Caco-2 (cell line): ENCODE results near the gene MLANA. TPM values are rescaled to one million over a fixed set of nuclear protein-coding genes. Genes with fewer than 3 reads are reported as not detected.

Experiments
- BruUV-seq: library from RNA; stranded (reverse); fragments of 400-500 nt; replicated peaks from 2 replicates; lab custom pipeline; 2021; lab: Mats Ljungman, UMichigan
- CTCF ChIA-PET: fragments of 300-600 bp; sonication (Branson Sonifier 250); formaldehyde crosslinking; loops from one replicate; lab custom pipeline; 2022; ENCODE audit warnings: antibody characterized with exemption; lab: Charles Lee
- POLR2A ChIA-PET: fragments of 300-600 bp; sonication (Branson Sonifier 250); formaldehyde crosslinking; loops from one replicate; lab custom pipeline; 2022; ENCODE audit warnings: antibody characterized with exemption; lab: Charles Lee
- DNase-seq, 2 experiments: peaks; one replicate each; pipeline versions ENCODE4 v3.0.0 to v3.0.0-alpha.2; 2020 to 2022
- H3K27me3 ChIP-seq: replicated peaks from 2 replicates; pipeline ENCODE4 v1.6.0; 2011; ENCODE audit warnings: low read length; ENCODE audit not compliant: control insufficient read depth, insufficient read depth
- H3K36me3 ChIP-seq: 2 replicates; pipeline ENCODE4 v1.5.1; 2011; ENCODE audit warnings: low read length; ENCODE audit not compliant: control insufficient read depth, insufficient read depth
- H3K4me1 ChIP-seq: fragments of 250-450 bp; sonication (Bioruptor Pico); 2 replicates; pipeline ENCODE4 v1.5.1; 2020; ENCODE audit warnings: mild to moderate bottlenecking
- H3K4me3 ChIP-seq: 2 replicates; pipeline ENCODE4 v1.5.1; 2011; ENCODE audit warnings: low read depth, mild to moderate bottlenecking, control low read depth, low read length
- H3K9me3 ChIP-seq: fragments of 250-450 bp; sonication (Bioruptor Pico); 2 replicates; pipeline ENCODE4 v1.5.1; 2020; ENCODE audit warnings: mild to moderate bottlenecking, moderate library complexity
- H3K27ac Mint-ChIP-seq: one replicate; pipeline ENCODE4 v1.8.0; 2022; ENCODE audit warnings: mixed read lengths; ENCODE audit not compliant: unreplicated experiment
- H3K27me3 Mint-ChIP-seq: one replicate; pipeline ENCODE4 v1.8.0; 2022; ENCODE audit warnings: mixed read lengths; ENCODE audit not compliant: insufficient read depth, unreplicated experiment
- H3K36me3 Mint-ChIP-seq: one replicate; pipeline ENCODE4 v1.8.0; 2022; ENCODE audit warnings: mild to moderate bottlenecking, mixed read lengths; ENCODE audit not compliant: insufficient read depth, unreplicated experiment
- H3K4me1 Mint-ChIP-seq: one replicate; pipeline ENCODE4 v1.8.0; 2022; ENCODE audit warnings: low read depth, mixed read lengths; ENCODE audit not compliant: unreplicated experiment
- H3K4me3 Mint-ChIP-seq: one replicate; pipeline ENCODE4 v1.8.0; 2022; ENCODE audit warnings: mild to moderate bottlenecking, moderate library complexity, mixed read lengths; ENCODE audit not compliant: unreplicated experiment
- H3K9me3 Mint-ChIP-seq: one replicate; pipeline ENCODE4 v1.8.0; 2022; ENCODE audit warnings: mixed read lengths; ENCODE audit not compliant: unreplicated experiment
- intact Hi-C: fragments of 100-400 bp; cut with micrococcal nuclease; formaldehyde crosslinking; loops from one replicate; pipeline ENCODE4 v1.10.0; 2022; ENCODE audit not compliant: unreplicated experiment
- total RNA-seq: library from RNA; stranded (reverse); gene quantifications from 2 replicates; pipeline ENCODE4 v1.2.3, GENCODE V29; 2022
- TF ChIP-seq, protein P1 (sequence below), 2 experiments: fragments of 200-600 bp in 1 of 2; IDR thresholded peaks; 1 replicate in 1 of 2; 2 replicates in 1 of 2; pipeline versions ENCODE4 v1.5.1 to v1.8.0; 2011 to 2022; ENCODE audit warnings: antibody characterized with exemption in 1 of 2, control low read depth in 1 of 2, inconsistent platforms in 1 of 2, low read depth in 1 of 2, low read length in 1 of 2, mild to moderate bottlenecking in 1 of 2, moderate library complexity in 1 of 2; ENCODE audit not compliant: insufficient read depth in 1 of 2, severe bottlenecking in 1 of 2, unreplicated experiment in 1 of 2

MLANA gene
- total RNA-seq, 1 experiment from 2014 or later = not detected

DNA sequence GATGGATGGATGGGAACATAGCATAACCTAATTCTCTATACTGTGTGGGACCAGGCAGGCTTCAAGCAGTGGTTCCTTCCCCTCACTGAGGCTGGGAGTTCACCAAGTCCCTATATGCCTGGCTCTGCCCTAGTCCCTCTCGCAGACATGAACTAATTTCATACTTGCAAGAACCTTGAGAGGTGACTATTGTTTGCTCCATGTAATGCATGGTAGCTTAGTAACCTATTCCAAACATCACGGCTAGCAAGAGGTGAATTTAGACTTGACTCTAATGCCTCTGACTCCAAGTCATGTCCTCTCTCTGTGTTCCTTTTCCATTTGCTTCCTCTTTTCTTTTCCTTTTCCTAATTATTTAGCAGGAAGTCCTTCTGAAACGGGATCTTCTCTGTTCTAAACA, 31.9 kb upstream of the MLANA start:
- no peaks in the 10 kb centered on the region for H3K27me3 ChIP-seq
- Mint-ChIP-seq H3K27me3 (no peaks in the 10 kb centered on the region), H3K4me1 (no peaks in the 10 kb centered on the region), H3K9me3 (no peaks in the 10 kb centered on the region), H3K27ac (no peak overlapping the region), H3K36me3 (no peaks in the 10 kb centered on the region), H3K4me3 (no peak overlapping the region)
- POLR2A ChIA-PET = no interaction called here
- intact Hi-C loops = no loop called here
- TF ChIP-seq, protein P1, sequence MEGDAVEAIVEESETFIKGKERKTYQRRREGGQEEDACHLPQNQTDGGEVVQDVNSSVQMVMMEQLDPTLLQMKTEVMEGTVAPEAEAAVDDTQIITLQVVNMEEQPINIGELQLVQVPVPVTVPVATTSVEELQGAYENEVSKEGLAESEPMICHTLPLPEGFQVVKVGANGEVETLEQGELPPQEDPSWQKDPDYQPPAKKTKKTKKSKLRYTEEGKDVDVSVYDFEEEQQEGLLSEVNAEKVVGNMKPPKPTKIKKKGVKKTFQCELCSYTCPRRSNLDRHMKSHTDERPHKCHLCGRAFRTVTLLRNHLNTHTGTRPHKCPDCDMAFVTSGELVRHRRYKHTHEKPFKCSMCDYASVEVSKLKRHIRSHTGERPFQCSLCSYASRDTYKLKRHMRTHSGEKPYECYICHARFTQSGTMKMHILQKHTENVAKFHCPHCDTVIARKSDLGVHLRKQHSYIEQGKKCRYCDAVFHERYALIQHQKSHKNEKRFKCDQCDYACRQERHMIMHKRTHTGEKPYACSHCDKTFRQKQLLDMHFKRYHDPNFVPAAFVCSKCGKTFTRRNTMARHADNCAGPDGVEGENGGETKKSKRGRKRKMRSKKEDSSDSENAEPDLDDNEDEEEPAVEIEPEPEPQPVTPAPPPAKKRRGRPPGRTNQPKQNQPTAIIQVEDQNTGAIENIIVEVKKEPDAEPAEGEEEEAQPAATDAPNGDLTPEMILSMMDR (IDR thresholded peaks at IDR 0.05; ENCODE audit: insufficient read depth in 1 of 2, low read depth in 1 of 2, low read length in 1 of 2, severe bottlenecking in 1 of 2, unreplicated experiment in 1 of 2) = no peak
- H3K36me3 ChIP-seq = no peaks in the 10 kb centered on the region
- no peaks in the 10 kb centered on the region for H3K9me3 ChIP-seq
- no peaks in the 10 kb centered on the region for H3K4me1 ChIP-seq
- BruUV-seq = no TSS peak
- CTCF ChIA-PET = no interaction called here
- no peak overlapping the region for H3K4me3 ChIP-seq
- no peak for DNase-seq

DNA sequence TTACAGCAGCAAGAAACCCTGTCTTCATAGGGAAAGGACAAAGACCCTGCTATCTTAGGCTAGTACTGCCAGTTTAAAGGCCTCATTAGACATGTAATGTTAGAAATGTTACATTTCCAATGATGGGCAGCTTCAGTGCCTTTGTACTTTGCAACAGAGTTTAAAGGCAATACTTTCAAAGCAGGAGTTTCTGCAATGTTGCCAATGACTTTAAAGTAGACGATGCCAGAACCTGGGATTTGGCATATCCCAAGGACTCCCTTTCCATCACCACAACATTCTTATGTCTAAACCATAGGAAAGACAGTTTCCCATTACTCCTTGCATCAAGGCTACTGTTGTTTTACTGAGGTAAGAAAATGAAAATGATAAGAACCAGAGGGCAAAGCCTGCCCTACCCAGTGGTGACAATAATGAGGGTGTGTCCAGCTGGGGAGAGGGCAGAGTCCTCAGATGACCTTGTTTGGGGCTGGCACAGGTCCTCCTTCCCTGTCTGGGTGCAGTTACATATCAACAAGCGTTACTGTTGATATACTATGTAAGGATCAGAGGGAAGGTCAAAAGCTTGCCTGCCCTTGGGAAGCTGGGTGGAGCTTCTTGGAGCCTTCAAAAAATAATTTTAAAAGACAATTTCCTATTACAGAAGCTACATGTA, 27.5 kb upstream of the MLANA start:
- POLR2A ChIA-PET = no interaction called here
- Histone ChIP-seq H3K4me1 (no peaks in the 10 kb centered on the region), H3K27me3 (no peaks in the 10 kb centered on the region), H3K9me3 (no peaks in the 10 kb centered on the region), H3K4me3 (no peak overlapping the region), H3K36me3 (no peaks in the 10 kb centered on the region)
- CTCF ChIA-PET = no interaction called here
- Mint-ChIP-seq H3K4me1 (no peaks in the 10 kb centered on the region), H3K27ac (no peak overlapping the region), H3K4me3 (no peak overlapping the region), H3K9me3 (no peaks in the 10 kb centered on the region), H3K36me3 (no peaks in the 10 kb centered on the region), H3K27me3 (no peaks in the 10 kb centered on the region)
- intact Hi-C loops = no loop called here
- BruUV-seq = no TSS peak
- no peak for DNase-seq
- TF ChIP-seq, protein P1 (IDR thresholded peaks at IDR 0.05; ENCODE audit: insufficient read depth in 1 of 2, low read depth in 1 of 2, low read length in 1 of 2, severe bottlenecking in 1 of 2, unreplicated experiment in 1 of 2) = no peak

DNA sequence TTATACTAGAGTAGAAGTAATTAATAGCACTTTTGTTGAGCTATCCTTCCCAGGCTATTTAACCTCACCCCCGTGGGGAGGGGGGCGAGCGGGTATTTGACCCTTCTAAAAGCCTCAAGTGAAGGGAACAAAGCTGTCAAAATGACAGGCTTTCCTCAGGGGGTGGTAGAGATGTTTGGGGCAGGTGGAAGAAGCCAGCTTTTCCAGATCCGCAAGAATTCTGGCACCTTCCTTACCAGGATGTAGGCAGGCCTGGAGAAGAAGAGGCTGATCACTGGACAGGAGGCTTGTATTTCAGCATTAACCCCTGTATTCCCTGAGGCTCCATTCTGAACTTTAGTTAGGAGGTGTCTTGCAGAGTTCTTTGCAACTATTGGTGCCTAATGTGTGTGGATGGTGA, 26.2 kb upstream of the MLANA start:
- H3K27me3 ChIP-seq = no peaks in the 10 kb centered on the region
- ChIA-PET CTCF (no interaction called here), POLR2A (no interaction called here)
- H3K9me3 Mint-ChIP-seq = no peaks in the 10 kb centered on the region
- DNase-seq = no peak
- intact Hi-C loops = no loop called here
- H3K4me3 ChIP-seq = no peak overlapping the region
- H3K27ac Mint-ChIP-seq = no peak overlapping the region
- no peaks in the 10 kb centered on the region for H3K9me3 ChIP-seq
- H3K4me1 ChIP-seq = no peaks in the 10 kb centered on the region
- H3K4me1 Mint-ChIP-seq = no peaks in the 10 kb centered on the region
- TF ChIP-seq, protein P1 (IDR thresholded peaks at IDR 0.05; ENCODE audit: insufficient read depth in 1 of 2, low read depth in 1 of 2, low read length in 1 of 2, severe bottlenecking in 1 of 2, unreplicated experiment in 1 of 2) = no peak
- H3K4me3 Mint-ChIP-seq = no peak overlapping the region
- H3K36me3 Mint-ChIP-seq = no peaks in the 10 kb centered on the region
- H3K36me3 ChIP-seq = no peaks in the 10 kb centered on the region
- H3K27me3 Mint-ChIP-seq = no peaks in the 10 kb centered on the region
- BruUV-seq = no TSS peak
